LNCAP (cell line): ENCODE measurements around the gene MYRFL.

ENCODE experiments used
- CTCF ChIP-seq: fragments of 450-650 bp; IDR thresholded peaks from 2 replicates; pipeline ENCODE4 v1.5.1; 2017; ENCODE audit warnings: mild to moderate bottlenecking

MYRFL gene

GRCh38 chr12:69821032-69821455, 4.0 kb upstream of the MYRFL start:
- no peak for TF ChIP-seq CTCF

GRCh38 chr12:69821456-69822159, 3.4 kb upstream of the MYRFL start:
- TF ChIP-seq CTCF = no peak

GRCh38 chr12:69822201-69822860, 2.7 kb upstream of the MYRFL start:
- no peak for TF ChIP-seq CTCF

- no peak for TF ChIP-seq CTCF
Measured at GRCh38 chr12:69824028-69824427, 999 bp upstream of the MYRFL start.

GRCh38 chr12:69828897-69829296, 3.9 kb downstream of the MYRFL start:
- no peak for TF ChIP-seq CTCF

GRCh38 chr12:69833696-69834095, 8.7 kb downstream of the MYRFL start:
- TF ChIP-seq CTCF = no peak

GRCh38 chr12:69834147-69834546, 9.1 kb downstream of the MYRFL start:
- no peak for TF ChIP-seq CTCF
